Left lung (tissue), 14 donors: Measurements from ENCODE around the gene GFOD2. TPM values are rescaled to one million over a fixed set of nuclear protein-coding genes. Genes with fewer than 3 reads are reported as not detected.

Experiments
- ATAC-seq: fragments of 200-7000 bp; cut with Tn5 transposase; one replicate; pipeline ENCODE4 v1.9.1; 2020; ENCODE audit warnings: moderate library complexity
- DNase-seq, 4 donors: peaks; one replicate each; pipeline ENCODE4 v3.0.0-alpha.2; 2013 to 2020
- H3K27ac ChIP-seq, 2 donors: fragments of 200-600 bp; sonication (generic) in 1 of 2; one replicate each; pipeline versions ENCODE4 v1.5.0 to v1.8.0; 2020 to 2021
- H3K27me3 ChIP-seq, 2 donors: fragments of 200-600 bp; sonication (generic) in 1 of 2; one replicate each; pipeline versions ENCODE4 v1.5.0 to v1.8.0; 2020 to 2021
- H3K36me3 ChIP-seq, 2 donors: fragments of 200-600 bp; sonication (generic) in 1 of 2; one replicate each; pipeline versions ENCODE4 v1.5.0 to v1.8.0; 2020 to 2021
- H3K4me1 ChIP-seq, 2 donors: fragments of 200-600 bp; one replicate each; pipeline ENCODE4 v1.8.0; 2021
- H3K4me3 ChIP-seq, 2 donors: fragments of 200-600 bp; sonication (generic) in 1 of 2; one replicate each; pipeline versions ENCODE4 v1.5.0 to v1.8.0; 2020 to 2021; ENCODE audit warnings: mild to moderate bottlenecking in 1 of 2
- H3K9me3 ChIP-seq, 2 donors: fragments of 200-600 bp; sonication (generic) in 1 of 2; one replicate each; pipeline versions ENCODE4 v1.5.0 to v1.8.0; 2020 to 2021
- intact Hi-C, 2 donors: fragments of 100-400 bp; cut with DNase I; formaldehyde crosslinking; loops; one replicate each; pipeline versions ENCODE4 v1.11.2 to v1.14.2; 2022
- long read RNA-seq, 12 donors: library from polyadenylated mRNA in 2 of 12; unstranded in 2 of 12; transcript quantifications; one replicate each; pipeline ENCODE4 v2.0.0 and lab custom pipeline, GENCODE V29; 2019 to 2026
- polyA plus RNA-seq, 6 donors: library from polyadenylated mRNA; unstranded; fragments of 120-200 nt; gene quantifications; one replicate each; pipeline ENCODE4 v1.2.1, GENCODE V29; 2013; ENCODE audit not compliant: insufficient read length in 6 of 6
- total RNA-seq, 2 donors: library from RNA; stranded (reverse); fragmentation: NEBNext Ultra II Directional; extraction: Animal tissue kit (Norgen Biotek cat#: 25700); gene quantifications; one replicate each; pipeline ENCODE4 v1.2.1, GENCODE V29; 2021
- TF ChIP-seq, protein P1 (sequence below), 2 donors: fragments of 200-600 bp; sonication (generic) in 1 of 2; IDR thresholded peaks; one replicate each; pipeline versions ENCODE4 v1.5.0 to v1.8.0; 2021; ENCODE audit warnings: antibody characterized with exemption in 2 of 2
- donor health status: DM: no; HTN: yes; CAD: no.
- donor health status: DM: no; HTN: no; CAD: no.

GFOD2 gene, protein sequence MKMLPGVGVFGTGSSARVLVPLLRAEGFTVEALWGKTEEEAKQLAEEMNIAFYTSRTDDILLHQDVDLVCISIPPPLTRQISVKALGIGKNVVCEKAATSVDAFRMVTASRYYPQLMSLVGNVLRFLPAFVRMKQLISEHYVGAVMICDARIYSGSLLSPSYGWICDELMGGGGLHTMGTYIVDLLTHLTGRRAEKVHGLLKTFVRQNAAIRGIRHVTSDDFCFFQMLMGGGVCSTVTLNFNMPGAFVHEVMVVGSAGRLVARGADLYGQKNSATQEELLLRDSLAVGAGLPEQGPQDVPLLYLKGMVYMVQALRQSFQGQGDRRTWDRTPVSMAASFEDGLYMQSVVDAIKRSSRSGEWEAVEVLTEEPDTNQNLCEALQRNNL
- total RNA-seq (10 to 100 TPM; 13.7 to 18.6 TPM), polyA plus RNA-seq (10 to 100 TPM; 30.7 to 39.5 (median 33.1) TPM)
- long read RNA-seq, donor 1, full-length matches to known transcripts = 22 of 22 reads
- long read RNA-seq, donor 1, partial matches to known transcripts = 0 of 22 reads
- long read RNA-seq, donor 1, other reads (novel, unspliced or antisense) = 0 of 22 reads
- long read RNA-seq, donor 2, full-length matches to known transcripts = 27 of 27 reads
- long read RNA-seq, donor 2, partial matches to known transcripts = 0 of 27 reads
- long read RNA-seq, donor 2, other reads (novel, unspliced or antisense) = 0 of 27 reads
- long read RNA-seq, donor 3, full-length matches to known transcripts = 16 of 16 reads
- long read RNA-seq, donor 3, partial matches to known transcripts = 0 of 16 reads
- long read RNA-seq, donor 3, other reads (novel, unspliced or antisense) = 0 of 16 reads
- long read RNA-seq, donor 4, full-length matches to known transcripts = 5 of 6 reads
- long read RNA-seq, donor 4, partial matches to known transcripts = 0 of 6 reads
- long read RNA-seq, donor 4, other reads (novel, unspliced or antisense) = 1 of 6 reads
- long read RNA-seq, donor 5, full-length matches to known transcripts = 12 of 12 reads
- long read RNA-seq, donor 5, partial matches to known transcripts = 0 of 12 reads
- long read RNA-seq, donor 5, other reads (novel, unspliced or antisense) = 0 of 12 reads
- long read RNA-seq, donor 6, full-length matches to known transcripts = 17 of 17 reads
- long read RNA-seq, donor 6, partial matches to known transcripts = 0 of 17 reads
- long read RNA-seq, donor 6, other reads (novel, unspliced or antisense) = 0 of 17 reads
- long read RNA-seq, donor 7, full-length matches to known transcripts = 5 of 5 reads
- long read RNA-seq, donor 7, partial matches to known transcripts = 0 of 5 reads
- long read RNA-seq, donor 7, other reads (novel, unspliced or antisense) = 0 of 5 reads
- long read RNA-seq, donor 8, full-length matches to known transcripts = 13 of 13 reads
- long read RNA-seq, donor 8, partial matches to known transcripts = 0 of 13 reads
- long read RNA-seq, donor 8, other reads (novel, unspliced or antisense) = 0 of 13 reads
- long read RNA-seq, donor 9 = 0 reads
- long read RNA-seq, donor 10, transcript GFOD2-201 (3 exons, 2,126 nt) = major isoform, 15 of 16 reads
- long read RNA-seq, donor 10, partial matches to known transcripts = 0 of 16 reads
- long read RNA-seq, donor 10, other reads (novel, unspliced or antisense) = 0 of 16 reads
- long read RNA-seq, donor 11 = 0 reads
- long read RNA-seq, donor 12, full-length matches to known transcripts = 18 of 18 reads
- long read RNA-seq, donor 12, partial matches to known transcripts = 0 of 18 reads
- long read RNA-seq, donor 12, other reads (novel, unspliced or antisense) = 0 of 18 reads

DNA sequence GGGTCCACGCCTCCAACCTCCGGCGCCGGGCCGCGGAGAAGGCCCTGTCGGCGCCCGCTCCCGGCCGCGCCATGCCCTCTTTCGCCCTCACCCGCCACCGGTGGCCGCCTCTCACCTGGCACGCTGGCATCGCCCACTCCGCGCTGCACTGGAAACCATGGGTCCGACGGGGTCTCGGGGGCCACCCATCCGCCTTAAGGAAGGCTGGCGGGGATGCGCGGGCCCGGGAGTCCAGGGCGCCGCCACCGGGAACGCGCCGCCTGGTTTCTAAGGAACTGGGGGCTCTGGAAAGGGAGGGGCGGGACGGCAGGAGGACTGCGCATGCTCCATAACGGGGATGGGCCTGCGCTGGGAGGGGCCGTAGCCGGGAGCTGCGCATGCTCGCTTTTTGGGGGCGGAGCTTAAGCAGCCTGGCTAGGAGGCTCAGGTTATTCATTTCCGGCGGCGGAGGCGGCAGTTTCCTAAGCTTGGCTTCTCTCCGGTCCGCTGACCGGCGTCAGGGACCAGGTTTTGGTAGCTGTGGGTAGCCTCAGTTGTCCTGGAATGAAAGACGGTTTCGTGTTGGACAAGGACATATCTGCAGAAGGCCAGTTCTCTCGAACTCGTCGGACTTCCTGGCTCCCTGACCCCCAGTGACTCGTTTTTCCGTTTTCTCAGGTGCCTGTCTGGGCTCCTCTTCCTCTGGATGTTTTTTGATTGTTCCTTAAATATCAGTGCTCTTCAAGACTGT lies at the start of gene GFOD2:
Gene GFOD2 (minus strand): TSS at position 269 of the 730 bp plus-strand sequence. CDS start 33,601 bp downstream, outside the sequence.
- peaks cover 0 to 11% of the 10 kb centered on the region in 2 donors for H3K36me3 ChIP-seq
- no peaks in the 10 kb centered on the region for H3K9me3 ChIP-seq
- ATAC-seq (peak; percentile 99), DNase-seq (peak; percentile 95 to 99 (median 98))
- TF ChIP-seq, protein P1, sequence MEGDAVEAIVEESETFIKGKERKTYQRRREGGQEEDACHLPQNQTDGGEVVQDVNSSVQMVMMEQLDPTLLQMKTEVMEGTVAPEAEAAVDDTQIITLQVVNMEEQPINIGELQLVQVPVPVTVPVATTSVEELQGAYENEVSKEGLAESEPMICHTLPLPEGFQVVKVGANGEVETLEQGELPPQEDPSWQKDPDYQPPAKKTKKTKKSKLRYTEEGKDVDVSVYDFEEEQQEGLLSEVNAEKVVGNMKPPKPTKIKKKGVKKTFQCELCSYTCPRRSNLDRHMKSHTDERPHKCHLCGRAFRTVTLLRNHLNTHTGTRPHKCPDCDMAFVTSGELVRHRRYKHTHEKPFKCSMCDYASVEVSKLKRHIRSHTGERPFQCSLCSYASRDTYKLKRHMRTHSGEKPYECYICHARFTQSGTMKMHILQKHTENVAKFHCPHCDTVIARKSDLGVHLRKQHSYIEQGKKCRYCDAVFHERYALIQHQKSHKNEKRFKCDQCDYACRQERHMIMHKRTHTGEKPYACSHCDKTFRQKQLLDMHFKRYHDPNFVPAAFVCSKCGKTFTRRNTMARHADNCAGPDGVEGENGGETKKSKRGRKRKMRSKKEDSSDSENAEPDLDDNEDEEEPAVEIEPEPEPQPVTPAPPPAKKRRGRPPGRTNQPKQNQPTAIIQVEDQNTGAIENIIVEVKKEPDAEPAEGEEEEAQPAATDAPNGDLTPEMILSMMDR (IDR thresholded peaks at IDR 0.05) = no peak
- peak within 1 kb of the TSS; percentile 79 to 99 for H3K4me3 ChIP-seq
- peaks cover 10 to 48% of the 10 kb centered on the region in 2 donors for H3K4me1 ChIP-seq
- peak within 1 kb of the TSS; percentile 89 to 95 for H3K27ac ChIP-seq
- intact Hi-C loops = no loop called here
- no peaks in the 10 kb centered on the region for H3K27me3 ChIP-seq

DNA sequence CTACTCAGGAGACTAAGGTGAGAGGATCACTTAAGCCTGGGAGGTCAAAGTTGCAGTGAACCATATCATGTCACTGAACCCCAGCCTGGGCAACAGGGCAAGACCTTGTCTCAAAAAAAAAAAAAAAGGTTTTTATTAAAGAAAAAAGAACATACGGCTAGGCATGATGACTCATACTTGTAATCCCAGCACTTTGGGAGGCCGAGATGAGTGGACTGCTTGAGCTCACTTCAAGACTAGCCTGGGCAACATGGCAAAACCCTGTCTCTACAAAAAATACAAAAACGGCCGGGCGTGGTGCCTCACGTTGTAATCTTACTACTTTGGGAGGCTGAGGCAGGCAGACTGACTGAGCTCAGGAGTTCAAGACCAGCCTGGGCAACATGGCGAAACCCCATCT lies 48.8 kb upstream of the GFOD2 start:
- TF ChIP-seq, protein P1 (IDR thresholded peaks at IDR 0.05) = no peak
- ATAC-seq (peak; percentile 56), DNase-seq (no peak)
- peaks cover 0 to 34% of the 10 kb centered on the region in 2 donors for H3K36me3 ChIP-seq
- H3K9me3 ChIP-seq = no peaks in the 10 kb centered on the region
- peaks cover 0 to 3% of the 10 kb centered on the region in 2 donors for H3K4me1 ChIP-seq
- no peak overlapping the region for H3K4me3 ChIP-seq
- H3K27ac ChIP-seq = no peak overlapping the region
- intact Hi-C loops = no loop called here
- no peaks in the 10 kb centered on the region for H3K27me3 ChIP-seq

DNA sequence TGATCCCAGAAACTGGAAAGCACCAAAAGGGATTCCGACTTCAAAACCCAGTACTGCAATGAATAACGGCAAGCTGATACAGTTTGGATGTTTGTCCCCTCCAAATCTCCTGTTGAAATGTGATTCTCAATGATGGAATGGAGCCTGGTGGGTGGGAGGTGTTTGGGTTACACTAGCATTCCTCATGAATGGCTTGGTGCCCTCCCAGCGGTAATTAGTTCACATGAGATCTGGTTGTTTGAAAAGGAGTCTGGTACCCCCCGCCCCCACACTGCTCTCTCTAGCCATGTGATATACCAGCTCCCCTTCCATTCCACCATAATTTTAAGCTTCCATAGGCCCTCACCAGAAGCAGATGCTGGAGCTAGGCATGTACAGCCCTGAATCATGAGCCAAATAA lies 47.2 kb upstream of the GFOD2 start:
- Histone ChIP-seq H3K4me3 (no peak overlapping the region), H3K36me3 (peaks cover 0 to 31% of the 10 kb centered on the region in 2 donors), H3K27me3 (no peaks in the 10 kb centered on the region), H3K9me3 (no peaks in the 10 kb centered on the region), H3K4me1 (no peaks in the 10 kb centered on the region), H3K27ac (no peak overlapping the region)
- TF ChIP-seq, protein P1 (IDR thresholded peaks at IDR 0.05) = no peak
- ATAC-seq (no peak), DNase-seq (no peak)
- intact Hi-C loops = no loop called here

DNA sequence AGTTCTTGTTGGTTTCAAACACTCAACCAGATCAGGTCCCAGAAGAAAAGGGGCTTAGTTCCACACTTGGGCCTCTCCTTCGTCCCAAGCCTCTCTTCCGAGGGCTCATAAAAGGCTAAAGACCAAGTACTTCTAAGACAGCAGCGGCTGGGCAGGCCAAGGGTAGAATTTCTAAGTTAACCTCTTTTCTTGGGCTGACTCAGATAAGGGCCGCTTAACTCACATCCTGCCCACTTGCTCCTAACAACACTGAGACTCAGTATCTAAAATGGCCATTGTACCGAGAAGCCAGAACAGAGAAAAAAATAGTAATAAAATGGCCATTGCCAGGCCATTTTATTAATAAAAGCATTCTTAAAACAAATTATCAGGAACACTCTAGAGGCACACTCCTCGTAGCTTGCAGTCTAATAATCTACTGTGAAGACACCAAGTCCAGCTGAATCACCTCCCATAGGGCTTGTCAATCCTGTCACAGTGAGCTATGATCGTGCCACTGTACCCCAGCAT lies 45.1 kb upstream of the GFOD2 start:
- intact Hi-C loops = no loop called here
- DNase-seq (peak in 1 of 4 donors; percentile 2), ATAC-seq (no peak)
- Histone ChIP-seq H3K36me3 (peaks cover 0 to 19% of the 10 kb centered on the region in 2 donors), H3K4me1 (no peaks in the 10 kb centered on the region), H3K9me3 (no peaks in the 10 kb centered on the region), H3K4me3 (no peak overlapping the region), H3K27ac (no peak overlapping the region), H3K27me3 (no peaks in the 10 kb centered on the region)
- TF ChIP-seq, protein P1 (IDR thresholded peaks at IDR 0.05) = no peak
